HG03354 (cell line): ENCODE results near the gene RPS4Y1.
"Not testable (repeated sequence)": the region's sequence is repeated elsewhere in the genome, so short reads cannot be mapped to it uniquely, and the experiment has no call there.

Experiments
- ATAC-seq: cut with Tn5 transposase; IDR thresholded peaks from one replicate; pipeline ENCODE4 v1.9.1; 2021; ENCODE audit warnings: mild to moderate bottlenecking; ENCODE audit not compliant: unreplicated experiment, poor library complexity, severe bottlenecking

The RPS4Y1 gene

DNA sequence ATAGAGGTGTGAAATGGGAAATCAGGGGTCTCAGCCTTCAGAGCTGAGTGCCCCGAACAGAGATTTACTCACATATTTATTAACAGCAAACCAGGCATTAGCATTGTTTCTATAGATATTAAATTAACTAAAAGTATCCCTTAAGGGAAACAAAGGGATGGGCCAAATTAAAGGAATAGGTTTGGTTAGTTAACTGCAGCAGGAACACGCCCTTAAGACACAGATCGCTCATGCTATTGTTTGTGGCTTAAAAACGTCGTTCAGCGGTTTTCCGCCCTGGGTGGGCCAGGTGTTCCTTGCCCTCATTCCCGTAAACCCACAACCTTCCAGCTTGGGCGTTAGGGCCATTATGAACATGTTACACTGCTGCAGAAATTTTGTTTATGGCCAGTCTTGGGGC lies 30.8 kb downstream of the RPS4Y1 start:
- not testable (repeated sequence) for ATAC-seq

GRCh38 chrY:2874211-2874610 lies 32.8 kb downstream of the RPS4Y1 start:
- ATAC-seq = no peak

GRCh38 chrY:2883561-2883960 lies 42.2 kb downstream of the RPS4Y1 start:
- ATAC-seq = no peak

GRCh38 chrY:2885880-2886279 lies 44.5 kb downstream of the RPS4Y1 start:
- ATAC-seq = no peak

- no peak for ATAC-seq
Measured at GRCh38 chrY:2887386-2887785, 46.0 kb downstream of the RPS4Y1 start.

GRCh38 chrY:2887955-2888354 lies 46.6 kb downstream of the RPS4Y1 start:
- no peak for ATAC-seq

DNA sequence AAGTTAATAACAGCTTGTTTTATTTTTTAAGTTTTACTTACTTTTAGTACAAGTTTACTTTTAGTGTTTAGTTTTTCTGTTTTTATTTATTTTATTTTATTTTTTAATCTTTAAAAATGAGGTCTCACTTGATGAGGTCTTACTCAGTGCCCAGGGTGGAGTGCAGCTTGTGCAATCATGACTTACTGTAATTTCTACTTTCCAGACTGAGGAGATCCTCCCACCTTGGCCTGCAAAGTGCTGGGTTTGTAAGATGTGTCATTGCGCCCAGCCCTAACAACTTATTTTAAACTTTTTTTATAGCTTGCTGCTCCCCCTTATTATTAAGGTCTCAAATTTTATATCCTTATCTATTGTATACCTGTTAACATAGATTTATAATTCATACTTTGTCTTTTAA lies 52.1 kb downstream of the RPS4Y1 start:
- no peak for ATAC-seq

DNA sequence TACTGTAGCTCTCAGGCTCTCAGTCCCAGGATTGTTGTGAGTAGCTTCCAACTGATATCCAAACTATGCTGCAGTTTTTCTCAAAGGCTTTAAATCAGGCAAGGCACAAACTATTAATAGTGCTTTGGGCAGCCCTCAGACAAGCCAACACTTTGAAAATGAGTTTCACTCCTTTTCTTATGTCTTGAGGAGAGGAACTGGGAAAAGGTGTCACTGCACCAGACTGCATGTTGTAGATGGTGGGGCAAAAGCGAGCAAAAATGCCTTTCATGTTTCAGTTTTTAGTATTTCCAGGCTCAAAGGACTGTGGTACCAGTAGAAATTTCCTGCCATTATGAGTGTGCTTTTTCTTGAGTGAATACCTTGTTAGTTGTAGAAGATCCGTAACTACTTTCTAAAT lies 54.6 kb downstream of the RPS4Y1 start:
- no peak for ATAC-seq

DNA sequence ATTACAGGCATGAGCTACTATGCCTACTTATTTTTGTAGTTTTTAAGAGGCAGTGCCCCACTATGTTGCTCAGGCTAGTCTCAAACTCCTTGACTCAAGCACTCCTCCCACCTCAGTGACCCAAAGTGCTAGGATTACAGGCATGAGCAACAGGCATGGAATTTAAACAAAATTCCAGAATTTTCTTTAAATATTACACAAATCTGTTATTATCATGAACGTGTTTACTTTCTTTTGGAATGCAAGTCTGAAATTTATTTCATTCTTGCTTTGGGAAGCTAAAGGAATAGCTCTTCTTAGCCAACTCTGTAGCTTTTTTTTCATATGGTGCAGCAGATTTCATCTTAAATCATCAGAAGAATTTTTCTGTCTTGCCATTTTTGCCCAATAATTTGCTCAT lies 66.0 kb downstream of the RPS4Y1 start:
- no peak for ATAC-seq

DNA sequence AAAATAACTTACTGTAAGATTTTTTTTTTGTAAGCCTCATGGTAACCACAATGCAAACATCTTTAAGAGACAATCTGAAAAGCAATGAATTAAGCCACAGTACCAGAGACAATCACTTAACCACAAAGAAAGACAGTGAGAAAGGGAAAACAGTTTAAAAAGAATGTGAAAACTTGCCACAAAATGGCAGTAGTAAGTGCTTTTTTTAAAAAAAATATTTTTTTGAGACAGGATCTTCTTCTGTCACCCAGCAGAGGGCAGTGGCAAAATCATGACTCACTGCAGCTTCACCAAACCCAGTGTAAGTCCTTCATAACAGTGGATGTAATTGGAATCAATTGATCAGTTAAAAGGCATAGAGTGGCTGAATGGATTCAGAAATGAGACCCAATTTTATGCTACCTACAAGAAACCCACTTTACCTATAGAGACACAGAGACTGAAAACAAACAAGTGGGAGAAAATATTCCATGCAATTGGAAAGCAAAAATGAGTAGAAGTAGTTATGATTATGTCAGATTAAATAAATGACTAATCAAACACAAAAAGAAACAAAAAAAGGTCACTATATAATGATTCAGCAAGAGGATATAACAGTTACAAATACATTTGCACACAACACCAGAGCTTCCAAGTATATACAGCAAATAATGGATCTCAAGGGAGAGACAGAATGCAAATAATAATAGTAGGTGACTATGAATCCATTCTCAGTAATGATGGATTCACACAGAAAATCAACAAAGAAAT lies 71.8 kb downstream of the RPS4Y1 start:
- no peak for ATAC-seq
